Activated T-cell treated with anti-CD3 and anti-CD28 coated beads for 24 hours (primary cell): Measurements from ENCODE around the gene SMIM34.
"Not testable (repeated sequence)": the region's sequence is repeated elsewhere in the genome, so short reads cannot be mapped to it uniquely, and the experiment has no call there.

Source experiments
- DNase-seq: peaks from one replicate; pipeline ENCODE4 v3.0.0-alpha.2; 2020; ENCODE audit warnings: low read depth

Gene SMIM34

GRCh38 chr21:34423805-34424204 lies at the start of gene SMIM34:
TSS of gene SMIM34 (minus strand) at chr21:34423951. CDS start at chr21:34423839, 112 bp downstream.
- DNase-seq: not testable (repeated sequence)

- not testable (repeated sequence) for DNase-seq
Measured at GRCh38 chr21:34467333-34467732, 43.6 kb upstream of the SMIM34 start.

GRCh38 chr21:34459426-34459825 lies 35.7 kb upstream of the SMIM34 start:
- not testable (repeated sequence) for DNase-seq

GRCh38 chr21:34458266-34458665 lies 34.5 kb upstream of the SMIM34 start:
- DNase-seq: not testable (repeated sequence)

GRCh38 chr21:34456180-34456579 lies 32.4 kb upstream of the SMIM34 start:
- not testable (repeated sequence) for DNase-seq

- DNase-seq: not testable (repeated sequence)
Measured at GRCh38 chr21:34455628-34456027, 31.9 kb upstream of the SMIM34 start.

GRCh38 chr21:34447018-34447417 lies 23.3 kb upstream of the SMIM34 start:
- not testable (repeated sequence) for DNase-seq

- DNase-seq: not testable (repeated sequence)
Measured at GRCh38 chr21:34443486-34443885, 19.7 kb upstream of the SMIM34 start.

- not testable (repeated sequence) for DNase-seq
Measured at GRCh38 chr21:34429710-34430109, 6.0 kb upstream of the SMIM34 start.

GRCh38 chr21:34428441-34428840 lies 4.7 kb upstream of the SMIM34 start:
- DNase-seq: not testable (repeated sequence)

- DNase-seq: not testable (repeated sequence)
Measured at GRCh38 chr21:34427339-34427738, 3.6 kb upstream of the SMIM34 start.

GRCh38 chr21:34417448-34418077 lies 6.2 kb downstream of the SMIM34 start:
- not testable (repeated sequence) for DNase-seq

GRCh38 chr21:34407294-34407693 lies 16.5 kb downstream of the SMIM34 start:
- DNase-seq: not testable (repeated sequence)

GRCh38 chr21:34406676-34407075 lies 17.1 kb downstream of the SMIM34 start:
- DNase-seq: not testable (repeated sequence)

- not testable (repeated sequence) for DNase-seq
Measured at GRCh38 chr21:34406102-34406501, 17.6 kb downstream of the SMIM34 start.

- DNase-seq: not testable (repeated sequence)
Measured at GRCh38 chr21:34405686-34406085, 18.1 kb downstream of the SMIM34 start.

GRCh38 chr21:34404742-34405141 lies 19.0 kb downstream of the SMIM34 start:
- not testable (repeated sequence) for DNase-seq

GRCh38 chr21:34400522-34400921 lies 23.2 kb downstream of the SMIM34 start:
- DNase-seq: not testable (repeated sequence)

- not testable (repeated sequence) for DNase-seq
Measured at GRCh38 chr21:34383724-34384415, 39.9 kb downstream of the SMIM34 start.

GRCh38 chr21:34383138-34383537 lies 40.6 kb downstream of the SMIM34 start:
- not testable (repeated sequence) for DNase-seq

- not testable (repeated sequence) for DNase-seq
Measured at GRCh38 chr21:34375619-34375972, 48.2 kb downstream of the SMIM34 start.

GRCh38 chr21:34374940-34375618 lies 48.7 kb downstream of the SMIM34 start, which contains the start of gene SMIM11:
TSS of gene SMIM11 (plus strand) at chr21:34375507. CDS start at chr21:34379505, 3,998 bp downstream.
- not testable (repeated sequence) for DNase-seq

- not testable (repeated sequence) for DNase-seq
Measured at GRCh38 chr21:34374462-34374861, 49.3 kb downstream of the SMIM34 start.
